Heart left ventricle (tissue), 13 donors: ENCODE data around the gene P2RX1.
"Not testable (repeated sequence)": the region's sequence is repeated elsewhere in the genome, so short reads cannot be mapped to it uniquely, and the experiment has no call there.

Source experiments
- POLR2A ChIP-seq, 2 donors: fragments of 450-650 bp; IDR thresholded peaks; one replicate each; pipeline ENCODE4 v1.6.1; 2017; ENCODE audit warnings: antibody characterized with exemption in 2 of 2, mild to moderate bottlenecking in 2 of 2, moderate library complexity in 2 of 2
- TF ChIP-seq, protein P1 (sequence below), 12 donors: fragments of 200-600 bp; sonication (generic) in 4 of 12; IDR thresholded peaks; one replicate each; pipeline versions ENCODE4 v1.5.0 to v1.8.0; 2018 to 2022; ENCODE audit warnings: antibody characterized with exemption in 12 of 12, mild to moderate bottlenecking in 5 of 12
- donor health status: ischemic (EF 13 %, LVEDD 7.1; RV severe dilation, severe dysfunction).
- donor health status: DM: no; HTN: yes; CAD: no.
- donor health status: DM: no; HTN: no; CAD: no.
- donor health status: ischemic (EF 25% LVEDD 6.9; RV normal size, moderate dysfunction).
- donor health status: ischemic (EF 25% LVEDD 5.7; RV mildly dilated, moderate dysfunction).
- donor health status: ischemic (EF 35%, LVEDD 5.7; RV mildly dilated, moderate dysfunction).
- donor health status: nonischemic (EF 11% LVEDD 7.7; RV severe dilation, severe dysfunction).
- donor health status: DM: yes; HTN: yes; CAD: no.
- donor health status: PGD.
- donor health status: ischemic (EF 29% LVEDD 5.4; RV normal size, mild dysfunction).
- donor health status: nonischemic (EF 23%, LVEDD 6.1; RV moderate dilation, normal function).

GRCh38 chr17:3854204-3854603, 62.1 kb downstream of the P2RX1 start:
- TF ChIP-seq, protein P1, sequence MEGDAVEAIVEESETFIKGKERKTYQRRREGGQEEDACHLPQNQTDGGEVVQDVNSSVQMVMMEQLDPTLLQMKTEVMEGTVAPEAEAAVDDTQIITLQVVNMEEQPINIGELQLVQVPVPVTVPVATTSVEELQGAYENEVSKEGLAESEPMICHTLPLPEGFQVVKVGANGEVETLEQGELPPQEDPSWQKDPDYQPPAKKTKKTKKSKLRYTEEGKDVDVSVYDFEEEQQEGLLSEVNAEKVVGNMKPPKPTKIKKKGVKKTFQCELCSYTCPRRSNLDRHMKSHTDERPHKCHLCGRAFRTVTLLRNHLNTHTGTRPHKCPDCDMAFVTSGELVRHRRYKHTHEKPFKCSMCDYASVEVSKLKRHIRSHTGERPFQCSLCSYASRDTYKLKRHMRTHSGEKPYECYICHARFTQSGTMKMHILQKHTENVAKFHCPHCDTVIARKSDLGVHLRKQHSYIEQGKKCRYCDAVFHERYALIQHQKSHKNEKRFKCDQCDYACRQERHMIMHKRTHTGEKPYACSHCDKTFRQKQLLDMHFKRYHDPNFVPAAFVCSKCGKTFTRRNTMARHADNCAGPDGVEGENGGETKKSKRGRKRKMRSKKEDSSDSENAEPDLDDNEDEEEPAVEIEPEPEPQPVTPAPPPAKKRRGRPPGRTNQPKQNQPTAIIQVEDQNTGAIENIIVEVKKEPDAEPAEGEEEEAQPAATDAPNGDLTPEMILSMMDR (IDR thresholded peaks at IDR 0.05) = not testable (repeated sequence)
- not testable (repeated sequence) for TF ChIP-seq POLR2A (IDR thresholded peaks at IDR 0.05)
